DOHH2 (cell line): Measurements from ENCODE around the gene CDH4.

Experiments
- H3F3A ChIP-seq: fragments of 200-600 bp; sonication (generic), shearing (Covaris generic); 2 replicates; pipeline ENCODE4 v1.6.0; 2016; ENCODE audit warnings: antibody characterized with exemption, mild to moderate bottlenecking; ENCODE audit not compliant: control insufficient read depth, insufficient read depth
- H3K27ac ChIP-seq: fragments of 200-600 bp; sonication (generic); 2 replicates; pipeline ENCODE4 v1.5.1; 2014; ENCODE audit warnings: low read depth, mild to moderate bottlenecking, low read length, moderate library complexity
- H3K27me3 ChIP-seq: fragments of 200-600 bp; sonication (generic); 2 replicates; pipeline ENCODE4 v1.6.1; 2014; ENCODE audit warnings: mild to moderate bottlenecking, low read length, mixed read lengths; ENCODE audit not compliant: control insufficient read depth
- H3K36me3 ChIP-seq: fragments of 200-600 bp; sonication (generic); 2 replicates; pipeline ENCODE4 v1.6.1; 2014; ENCODE audit warnings: mild to moderate bottlenecking, low read length, moderate library complexity, mixed read lengths; ENCODE audit not compliant: control insufficient read depth
- H3K4me1 ChIP-seq: fragments of 200-600 bp; sonication (generic); 2 replicates; pipeline ENCODE4 v1.6.1; 2014; ENCODE audit warnings: mild to moderate bottlenecking, low read length, mixed read lengths; ENCODE audit not compliant: control insufficient read depth
- H3K4me2 ChIP-seq: fragments of 200-600 bp; sonication (generic); 2 replicates; pipeline ENCODE4 v1.6.0; 2014; ENCODE audit warnings: mild to moderate bottlenecking, low read length, moderate library complexity
- H3K4me3 ChIP-seq: fragments of 200-600 bp; sonication (generic); 2 replicates; pipeline ENCODE4 v1.5.1; 2014; ENCODE audit warnings: mild to moderate bottlenecking, low read length, mixed read lengths
- H3K79me2 ChIP-seq: fragments of 200-600 bp; sonication (generic); 2 replicates; pipeline ENCODE4 v1.6.1; 2014; ENCODE audit warnings: mild to moderate bottlenecking, low read length, mixed read lengths; ENCODE audit not compliant: control insufficient read depth
- H3K9me2 ChIP-seq: fragments of 200-600 bp; sonication (generic); replicated peaks from 2 replicates; pipeline ENCODE4 v1.6.1; 2014; ENCODE audit warnings: mild to moderate bottlenecking, low read length, mixed read lengths; ENCODE audit not compliant: control insufficient read depth
- H3K9me3 ChIP-seq: fragments of 200-600 bp; sonication (generic); 2 replicates; pipeline ENCODE4 v1.6.1; 2014; ENCODE audit warnings: antibody characterized with exemption, low read length, mixed read lengths; ENCODE audit not compliant: control insufficient read depth, insufficient read depth
- H4K20me1 ChIP-seq: fragments of 200-600 bp; sonication (generic); 2 replicates; pipeline ENCODE4 v1.6.0; 2014; ENCODE audit warnings: low read depth, mild to moderate bottlenecking, antibody characterized with exemption, low read length, moderate library complexity; ENCODE audit not compliant: control insufficient read depth, insufficient read depth
- EZH2phosphoT487 ChIP-seq: fragments of 200-600 bp; sonication (generic); IDR thresholded peaks from 2 replicates; pipeline ENCODE4 v1.6.1; 2017; ENCODE audit warnings: borderline replicate concordance, mild to moderate bottlenecking, antibody characterized with exemption, low read length, moderate library complexity, mixed read lengths
- TF ChIP-seq, protein P1 (sequence below): fragments of 200-600 bp; sonication (generic); IDR thresholded peaks from one replicate; pipeline ENCODE4 v1.5.1; 2014; ENCODE audit warnings: antibody characterized with exemption, mild to moderate bottlenecking, low read depth, low read length; ENCODE audit not compliant: poor library complexity, severe bottlenecking

The CDH4 gene

GRCh38 chr20:61757678-61758563 is 505.9 kb downstream of the CDH4 start:
- Histone ChIP-seq H3K9me2 (no peaks in the 10 kb centered on the region), H3K4me2 (no peak overlapping the region), H4K20me1 (no peaks in the 10 kb centered on the region), H3F3A (no peaks in the 10 kb centered on the region), H3K79me2 (no peaks in the 10 kb centered on the region), H3K36me3 (no peaks in the 10 kb centered on the region), H3K27me3 (no peaks in the 10 kb centered on the region), H3K4me1 (no peaks in the 10 kb centered on the region), H3K27ac (no peak overlapping the region), H3K9me3 (no peaks in the 10 kb centered on the region), H3K4me3 (no peak overlapping the region)
- TF ChIP-seq, protein P1, sequence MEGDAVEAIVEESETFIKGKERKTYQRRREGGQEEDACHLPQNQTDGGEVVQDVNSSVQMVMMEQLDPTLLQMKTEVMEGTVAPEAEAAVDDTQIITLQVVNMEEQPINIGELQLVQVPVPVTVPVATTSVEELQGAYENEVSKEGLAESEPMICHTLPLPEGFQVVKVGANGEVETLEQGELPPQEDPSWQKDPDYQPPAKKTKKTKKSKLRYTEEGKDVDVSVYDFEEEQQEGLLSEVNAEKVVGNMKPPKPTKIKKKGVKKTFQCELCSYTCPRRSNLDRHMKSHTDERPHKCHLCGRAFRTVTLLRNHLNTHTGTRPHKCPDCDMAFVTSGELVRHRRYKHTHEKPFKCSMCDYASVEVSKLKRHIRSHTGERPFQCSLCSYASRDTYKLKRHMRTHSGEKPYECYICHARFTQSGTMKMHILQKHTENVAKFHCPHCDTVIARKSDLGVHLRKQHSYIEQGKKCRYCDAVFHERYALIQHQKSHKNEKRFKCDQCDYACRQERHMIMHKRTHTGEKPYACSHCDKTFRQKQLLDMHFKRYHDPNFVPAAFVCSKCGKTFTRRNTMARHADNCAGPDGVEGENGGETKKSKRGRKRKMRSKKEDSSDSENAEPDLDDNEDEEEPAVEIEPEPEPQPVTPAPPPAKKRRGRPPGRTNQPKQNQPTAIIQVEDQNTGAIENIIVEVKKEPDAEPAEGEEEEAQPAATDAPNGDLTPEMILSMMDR, result no peak
- TF ChIP-seq EZH2phosphoT487, result no peak

DNA sequence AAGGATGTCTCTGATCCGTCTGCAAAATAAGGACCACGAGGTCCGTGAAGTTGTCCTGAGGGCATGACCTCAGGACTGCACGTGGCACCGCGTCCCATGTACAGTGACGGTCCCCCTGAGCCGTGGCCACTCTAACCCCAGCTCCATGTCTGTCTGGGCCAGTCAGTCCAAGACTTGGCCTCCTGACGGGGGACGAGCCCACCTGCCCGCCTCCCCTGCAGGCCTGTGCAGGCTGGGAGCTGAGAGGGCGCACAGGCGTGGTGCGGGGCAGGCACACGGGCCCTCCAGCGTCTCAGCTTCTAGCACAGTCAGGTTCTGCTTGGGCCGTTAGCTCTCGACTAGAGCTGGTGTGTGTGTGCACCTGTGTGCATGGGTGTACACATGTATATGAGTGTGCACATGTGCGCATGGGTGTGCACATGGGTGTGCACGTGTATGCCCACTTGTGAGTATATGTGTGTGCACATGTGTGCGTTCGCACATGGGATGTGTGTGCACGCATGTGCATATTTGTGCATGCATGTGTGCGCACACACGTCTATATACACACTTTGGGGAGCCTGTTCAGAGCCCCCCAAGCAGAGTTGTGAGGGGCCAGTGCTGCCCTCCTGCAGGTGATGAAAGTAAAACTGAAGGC is 506.6 kb downstream of the CDH4 start:
- no peak overlapping the region for H3K27ac ChIP-seq
- H3K9me3 ChIP-seq, result no peaks in the 10 kb centered on the region
- no peaks in the 10 kb centered on the region for H3K36me3 ChIP-seq
- H3K79me2 ChIP-seq, result no peaks in the 10 kb centered on the region
- no peaks in the 10 kb centered on the region for H4K20me1 ChIP-seq
- H3K9me2 ChIP-seq, result no peaks in the 10 kb centered on the region
- H3K4me3 ChIP-seq, result no peak overlapping the region
- H3K4me1 ChIP-seq, result no peaks in the 10 kb centered on the region
- H3K27me3 ChIP-seq, result no peaks in the 10 kb centered on the region
- no peaks in the 10 kb centered on the region for H3F3A ChIP-seq
- no peak overlapping the region for H3K4me2 ChIP-seq
- TF ChIP-seq, protein P1, result no peak
- TF ChIP-seq EZH2phosphoT487, result no peak

GRCh38 chr20:61759286-61760065 is 507.4 kb downstream of the CDH4 start:
- Histone ChIP-seq H3K9me2 (no peaks in the 10 kb centered on the region), H3F3A (no peaks in the 10 kb centered on the region), H3K4me1 (no peaks in the 10 kb centered on the region), H3K4me3 (no peak overlapping the region), H3K36me3 (no peaks in the 10 kb centered on the region), H3K79me2 (no peaks in the 10 kb centered on the region), H3K27ac (no peak overlapping the region), H3K4me2 (no peak overlapping the region), H3K9me3 (no peaks in the 10 kb centered on the region), H3K27me3 (no peaks in the 10 kb centered on the region), H4K20me1 (no peaks in the 10 kb centered on the region)
- TF ChIP-seq, protein P1, result no peak
- TF ChIP-seq EZH2phosphoT487, result no peak
